Midbrain (tissue), 1 donor: ENCODE data around the gene OR52H1.

ENCODE experiments used
- DNase-seq: peaks from one replicate; lab custom pipeline; 2025; lab: John Stamatoyannopoulos, UW

The OR52H1 gene

DNA sequence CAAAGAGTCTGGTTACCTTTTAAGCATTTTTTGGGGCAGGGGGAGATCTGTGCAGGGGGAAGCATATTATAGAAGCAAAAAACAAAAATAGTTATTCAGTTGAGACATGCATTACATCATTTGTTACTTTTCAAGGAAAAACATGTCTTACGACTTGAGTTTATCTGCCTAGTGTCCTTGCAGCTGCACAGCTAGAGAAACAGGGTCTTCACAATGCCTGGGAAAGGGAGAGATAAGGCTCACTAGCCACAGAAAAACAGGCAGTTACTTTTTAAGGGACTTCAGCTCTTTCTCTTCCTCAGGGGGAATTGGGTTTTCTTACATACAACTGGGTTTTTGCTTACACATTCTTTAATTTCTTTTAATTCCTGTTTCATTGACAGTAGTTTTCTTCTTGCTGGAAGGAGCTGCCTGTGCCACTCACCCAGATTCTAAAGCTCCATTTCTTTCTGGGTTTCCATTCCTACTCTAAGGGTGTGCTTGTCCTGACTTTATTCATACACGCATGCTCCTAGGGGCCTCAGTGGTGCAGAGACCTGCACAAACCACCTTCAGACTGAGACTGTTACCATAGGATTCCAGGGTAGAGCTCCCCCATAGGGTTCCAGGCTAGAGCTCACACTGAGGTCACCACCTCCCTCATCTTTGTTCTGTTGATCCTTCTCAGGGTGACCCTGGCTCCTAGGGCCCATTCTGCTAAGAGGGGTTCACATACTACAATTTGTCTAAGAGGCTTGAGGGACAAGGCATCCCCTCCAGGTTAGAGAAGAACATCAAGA lies 17.1 kb downstream of the OR52H1 start:
- DNase-seq: no peak

DNA sequence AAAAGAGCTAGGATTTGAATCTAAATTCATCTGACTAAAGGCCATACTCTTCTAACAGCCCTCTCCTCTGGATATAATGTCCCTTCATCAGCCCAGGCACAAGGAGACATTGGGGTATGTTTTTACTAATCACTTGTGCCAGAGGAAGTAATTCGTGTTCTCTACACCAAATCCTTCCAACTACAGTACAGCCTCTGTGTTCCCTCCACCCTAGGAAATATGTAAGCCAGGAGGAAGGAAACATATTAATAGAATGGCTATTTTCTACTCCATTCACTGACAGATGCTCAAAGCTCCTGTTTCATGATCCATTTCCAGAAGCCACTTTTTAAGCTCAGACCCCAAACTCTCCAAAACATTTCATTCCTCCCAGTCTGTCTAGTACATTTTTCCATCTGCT lies 19.8 kb downstream of the OR52H1 start:
- DNase-seq: no peak

DNA sequence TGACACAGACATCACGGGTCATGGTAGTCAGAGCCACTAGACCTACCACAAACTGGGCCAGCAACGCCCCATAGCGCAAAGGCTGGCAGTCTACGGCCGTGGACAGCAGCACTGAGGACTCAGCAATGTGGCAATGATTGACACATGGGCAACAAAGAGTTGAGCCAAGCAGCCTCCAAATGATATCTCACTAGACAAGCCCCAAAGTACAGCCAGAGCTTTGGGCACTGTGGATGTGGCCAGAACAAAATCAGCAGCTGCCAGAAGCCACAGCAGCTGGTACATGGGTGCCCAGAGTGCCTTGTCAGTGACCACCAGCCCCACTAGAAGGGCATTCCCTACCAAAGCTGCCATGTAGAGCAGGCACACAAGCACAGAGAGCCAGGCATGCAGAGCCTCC lies 20.6 kb downstream of the OR52H1 start:
- DNase-seq: no peak

DNA sequence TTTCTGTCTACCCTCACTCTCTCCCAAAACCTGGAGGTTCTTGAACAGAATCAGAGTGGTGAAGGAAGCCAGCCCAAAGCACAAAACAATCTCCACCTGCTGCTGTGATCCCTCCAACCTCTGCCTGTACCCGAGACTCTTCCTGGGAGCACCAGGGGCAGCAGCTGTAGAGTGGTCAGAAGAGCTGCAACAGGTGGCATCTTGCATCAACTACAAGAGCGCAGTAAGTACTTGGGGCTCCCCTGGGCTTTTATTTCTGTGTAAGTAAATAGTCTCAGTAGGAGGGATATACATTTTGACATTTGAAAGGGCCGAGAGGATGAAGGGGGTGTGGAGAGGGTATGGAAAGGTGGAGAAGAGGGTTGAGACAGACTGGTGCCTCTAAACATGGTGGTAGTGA lies 23.6 kb downstream of the OR52H1 start:
- DNase-seq: no peak

DNA sequence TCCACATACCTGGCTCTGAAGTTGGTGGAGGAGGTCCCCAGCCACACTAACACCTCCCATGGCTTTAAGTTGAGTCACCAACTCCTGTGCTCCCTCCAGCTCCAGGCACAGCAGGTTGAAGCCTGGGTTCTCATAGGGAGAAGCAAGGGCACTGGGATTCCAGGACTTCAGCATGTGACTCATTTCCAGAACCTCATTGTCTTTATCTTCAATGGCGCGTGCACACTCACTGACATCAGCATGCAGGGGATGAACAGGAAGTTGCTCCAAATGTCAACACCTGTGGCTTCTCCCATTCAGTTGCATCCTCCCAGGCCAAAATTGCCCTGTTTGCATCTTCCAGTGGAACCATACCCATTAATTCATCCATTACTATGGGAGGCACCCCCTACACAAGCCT lies 26.0 kb downstream of the OR52H1 start:
- no peak for DNase-seq

DNA sequence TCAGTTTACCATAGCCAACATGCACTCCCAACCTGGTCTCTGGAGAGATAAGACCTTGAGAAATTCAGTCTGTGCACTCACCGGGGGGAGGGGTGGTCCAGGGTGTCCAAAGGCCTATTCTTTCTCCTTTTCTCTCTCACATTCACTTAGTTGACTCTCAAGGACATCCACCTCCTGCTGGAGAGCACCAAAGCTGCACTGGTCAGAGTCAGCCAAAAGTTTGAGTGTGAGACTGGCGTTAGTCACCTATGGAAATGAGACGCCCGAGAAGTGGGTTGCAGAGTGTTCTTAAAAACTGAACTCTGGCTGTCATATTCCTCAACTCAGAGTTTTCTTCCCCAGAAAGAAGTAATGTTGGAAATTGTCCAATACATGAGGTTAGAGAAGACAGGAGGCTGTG lies 26.8 kb downstream of the OR52H1 start:
- DNase-seq: no peak

DNA sequence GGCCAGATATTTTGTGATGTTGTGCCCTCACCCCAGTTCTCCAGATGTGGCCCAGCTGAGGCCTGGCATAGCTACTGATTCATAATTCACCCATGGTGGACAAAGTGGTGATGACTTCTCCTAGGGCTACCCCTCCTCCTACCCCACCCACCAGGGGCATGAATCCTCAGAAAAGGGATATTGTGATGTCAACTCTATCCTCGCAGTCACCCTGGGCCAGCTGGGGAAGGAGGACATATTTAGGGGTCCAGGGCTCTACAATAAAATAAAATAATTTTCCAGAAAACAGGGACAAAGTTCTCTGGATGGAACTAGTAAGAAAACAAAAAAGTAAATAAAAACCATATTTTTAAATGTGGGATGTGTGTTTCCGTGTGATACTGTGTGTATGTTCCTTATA lies 31.7 kb downstream of the OR52H1 start, which contains the start of gene UBQLNL:
TSS of gene UBQLNL (minus strand) at position 101 of the 400 bp plus-strand sequence. CDS start 258 bp downstream, outside the sequence.
- DNase-seq: no peak

DNA sequence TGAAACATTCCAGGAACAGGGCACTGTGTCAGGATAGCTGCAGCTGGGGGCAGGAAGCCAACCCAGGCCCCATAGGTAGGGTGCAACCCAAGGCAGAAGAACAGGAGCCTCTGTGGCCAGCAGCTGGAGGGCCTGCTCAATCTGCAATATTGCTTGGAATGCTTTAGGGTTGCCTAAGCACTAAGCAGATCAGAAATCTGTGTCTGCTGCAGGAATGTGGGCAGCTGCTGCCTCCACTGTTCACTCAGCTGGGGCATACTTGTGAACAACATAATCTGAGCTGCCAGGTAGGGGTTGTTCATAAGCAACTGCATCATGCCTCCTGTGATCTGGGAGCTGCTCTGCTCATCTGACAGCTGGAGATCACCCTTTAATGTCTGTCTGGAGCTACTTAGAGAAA lies 33.5 kb downstream of the OR52H1 start:
- no peak for DNase-seq

DNA sequence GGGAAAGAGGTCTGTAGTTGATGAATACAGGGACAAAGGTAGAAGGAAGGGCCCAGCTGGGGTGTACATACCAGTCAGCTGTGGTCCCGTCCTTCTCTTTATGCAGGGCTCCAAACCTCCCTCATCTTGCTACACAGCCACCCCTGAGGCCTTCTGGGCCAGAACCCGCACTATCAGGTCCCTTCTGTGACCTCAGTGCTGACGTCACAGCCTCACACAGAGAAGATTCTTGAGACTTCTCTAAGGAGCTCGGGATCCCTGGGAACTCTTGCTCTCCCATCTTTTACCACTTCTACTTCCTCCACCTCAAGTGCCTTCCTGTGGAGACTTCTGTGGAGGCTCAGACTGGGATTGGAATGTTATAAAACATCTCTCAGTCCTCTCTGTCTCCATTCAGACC lies 38.5 kb downstream of the OR52H1 start, which contains the start of gene UBQLN3:
TSS of gene UBQLN3 (minus strand) at position 155 of the 400 bp plus-strand sequence. CDS start 399 bp downstream, outside the sequence.
- no peak for DNase-seq

DNA sequence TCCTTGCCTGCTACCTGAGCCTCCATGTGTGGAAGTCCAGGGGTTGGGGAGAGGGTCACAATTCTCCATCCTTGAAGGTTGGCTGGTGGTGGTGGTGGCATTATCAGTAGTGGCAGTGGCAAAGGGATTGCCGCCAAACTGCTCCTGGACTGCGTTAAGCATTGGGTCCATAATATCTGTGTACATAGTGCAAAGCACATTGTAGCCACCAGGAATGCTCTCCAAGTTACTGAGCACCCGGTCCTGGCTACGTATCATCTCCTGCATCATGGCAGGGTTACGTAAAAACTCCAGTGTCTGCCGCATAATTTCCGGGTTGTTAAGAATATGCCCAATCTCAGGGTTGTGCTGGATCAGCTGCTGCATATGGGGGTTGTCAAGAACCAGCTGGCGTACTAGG lies 39.7 kb downstream of the OR52H1 start:
- no peak for DNase-seq

DNA sequence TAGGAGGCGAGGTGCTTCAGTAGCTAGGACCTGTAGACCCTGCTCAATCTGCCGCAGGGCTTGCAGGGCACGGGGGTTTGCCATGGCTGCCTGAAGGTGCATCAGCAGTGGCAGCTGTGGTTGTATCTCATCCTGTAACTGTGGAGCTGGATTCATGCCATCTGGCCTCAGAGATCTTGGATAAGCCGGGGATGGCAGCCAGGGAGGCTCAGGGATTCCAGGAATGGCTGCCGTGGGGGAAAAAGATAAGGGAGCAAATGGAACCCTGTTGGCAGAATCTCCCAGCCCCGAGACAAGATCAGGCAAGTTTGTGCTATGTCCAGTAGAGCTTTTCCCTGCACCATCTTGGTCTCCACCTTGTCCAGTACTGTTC lies 40.4 kb downstream of the OR52H1 start:
- no peak for DNase-seq

DNA sequence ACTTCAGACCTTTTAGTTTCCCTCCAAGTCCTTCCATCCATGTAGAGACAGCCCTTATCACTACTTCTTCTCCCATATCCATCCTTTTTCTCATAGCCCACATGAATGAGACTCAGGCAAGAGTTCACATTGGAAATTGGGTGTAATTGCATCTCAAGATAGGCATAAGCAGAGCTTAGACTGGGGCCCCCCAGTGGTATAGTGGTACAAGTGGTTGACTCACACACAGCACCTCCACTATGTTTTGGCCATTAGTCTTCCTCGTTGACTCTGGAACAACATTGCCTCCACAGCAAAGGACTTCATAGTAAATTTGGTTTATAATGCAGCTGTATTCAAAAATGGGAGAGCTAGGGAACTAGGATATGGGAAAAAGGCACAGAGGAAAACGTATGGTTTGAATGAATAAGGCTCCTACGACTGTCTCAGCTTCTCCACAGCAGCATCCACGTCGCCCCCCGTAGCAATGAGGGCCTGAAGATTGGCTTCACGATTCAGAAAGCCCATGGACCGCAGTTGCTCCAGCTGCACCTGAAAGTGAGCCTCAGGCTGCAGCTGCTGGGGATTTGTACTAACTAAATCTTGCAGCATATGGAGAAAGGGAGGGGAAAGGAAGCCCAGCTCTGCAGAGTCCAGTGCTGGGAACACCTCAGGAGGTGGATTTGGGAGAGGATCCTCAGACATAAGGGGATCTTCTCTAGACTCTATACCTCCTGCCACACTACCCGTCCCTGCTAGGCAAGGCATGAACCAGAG lies 41.0 kb downstream of the OR52H1 start:
- DNase-seq: no peak

DNA sequence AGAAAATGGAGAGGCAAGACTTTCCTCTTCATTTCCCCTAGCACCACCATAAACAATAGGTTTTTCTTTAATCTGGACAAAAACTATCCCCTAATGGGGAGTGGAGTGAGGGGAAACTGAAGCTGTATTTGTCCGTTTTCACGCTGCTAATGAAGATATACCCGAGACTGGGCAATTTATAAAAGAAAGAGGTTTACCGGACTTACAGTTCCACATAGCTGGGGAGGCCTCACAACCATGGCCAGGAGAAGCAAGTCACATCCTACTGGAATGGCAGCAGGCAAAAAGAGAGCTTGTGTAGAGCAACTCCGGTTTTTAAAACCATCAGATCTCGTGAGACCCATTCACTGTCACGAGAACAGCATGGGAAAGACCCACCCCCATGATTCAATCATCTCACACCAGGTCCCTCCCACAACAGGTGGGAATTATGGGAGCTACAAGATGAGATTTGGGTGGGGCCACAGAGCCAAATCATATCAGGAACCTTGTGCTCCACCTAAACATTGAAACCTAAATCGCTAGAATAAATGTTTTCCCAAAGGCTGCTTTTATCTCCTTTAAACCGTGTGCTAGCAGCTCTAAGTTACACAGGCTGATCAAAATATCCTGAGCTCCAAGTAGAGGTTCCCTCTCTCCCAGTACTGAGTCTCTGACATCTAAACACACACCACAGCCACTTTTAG lies 42.8 kb downstream of the OR52H1 start:
- no peak for DNase-seq

DNA sequence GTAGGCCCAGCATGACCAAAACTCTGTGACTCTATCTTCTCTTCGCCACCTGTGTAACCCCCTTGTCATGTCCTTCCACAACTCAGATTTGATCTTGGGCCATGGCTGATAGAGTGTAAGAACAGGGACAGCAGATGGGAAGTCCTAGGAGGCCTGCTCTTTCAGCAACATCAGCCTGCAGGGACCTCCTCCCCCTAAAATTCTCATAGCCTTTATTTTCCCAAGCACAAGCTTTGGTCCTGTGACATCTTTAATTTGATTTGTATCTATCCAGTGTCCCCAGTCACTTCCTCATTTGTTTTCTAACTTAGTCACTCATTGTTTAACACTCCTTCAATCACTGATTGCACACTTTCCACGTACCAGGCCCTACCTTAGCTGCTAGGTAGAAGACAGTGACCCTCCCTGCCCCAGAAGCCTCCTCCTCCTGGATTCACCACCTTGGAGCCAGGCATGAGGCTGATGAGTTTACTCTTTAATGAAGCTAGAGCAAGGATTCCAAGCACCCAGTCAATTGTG lies 43.9 kb downstream of the OR52H1 start:
- no peak for DNase-seq

DNA sequence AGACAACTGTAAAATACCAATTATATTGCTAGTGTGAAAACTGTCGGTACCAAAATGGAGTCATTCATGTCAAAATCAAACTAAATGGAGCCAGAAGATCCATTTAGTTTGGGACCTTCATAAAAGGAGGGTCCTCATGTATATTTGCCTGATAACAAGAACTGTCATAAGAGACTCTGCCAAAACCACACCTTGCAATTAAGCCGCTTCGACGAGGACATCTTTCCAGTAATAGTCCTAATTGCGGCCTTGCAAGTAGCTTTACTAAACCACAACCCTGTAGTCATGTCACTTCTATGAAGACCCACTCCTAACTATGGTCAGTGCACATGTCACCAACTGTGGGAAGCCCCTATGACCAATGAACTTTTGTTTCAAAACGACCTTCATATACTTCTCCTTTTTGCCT lies 47.9 kb downstream of the OR52H1 start:
- DNase-seq: no peak

DNA sequence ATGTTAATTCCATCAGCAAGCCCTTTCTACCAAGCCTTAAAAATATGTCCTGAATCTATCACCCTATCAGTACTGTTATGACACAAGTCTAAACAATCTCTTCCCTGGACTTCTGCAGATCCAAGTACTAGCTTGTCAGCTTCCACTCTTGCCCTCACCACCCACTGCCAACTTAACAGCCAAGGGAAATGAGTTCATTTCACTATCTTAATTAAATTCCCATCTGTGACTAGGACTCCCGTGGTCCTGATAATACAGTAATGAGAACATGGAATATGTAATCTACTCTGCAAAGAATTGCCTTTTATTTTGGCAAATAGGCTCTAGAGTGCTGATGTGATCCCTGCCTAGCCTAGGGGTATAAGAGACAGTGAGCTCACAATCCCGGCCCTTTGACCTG lies 48.7 kb downstream of the OR52H1 start:
- no peak for DNase-seq
